Posterior vena cava (tissue), 2 donors: Measurements from ENCODE around the gene PRPF6. TPM values are rescaled to one million over a fixed set of nuclear protein-coding genes. Genes with fewer than 3 reads are reported as not detected.
A peak's percentile ranks its signal among the peaks of the same experiment; 100 is the strongest.

Experiments
- DNase-seq: peaks from one replicate; pipeline ENCODE4 v3.0.0-alpha.2; 2020; ENCODE audit warnings: low spot score
- intact Hi-C, 2 donors: fragments of 100-400 bp; cut with DNase I; formaldehyde crosslinking; loops; one replicate each; pipeline versions ENCODE4 v1.14.1 to v1.14.2; 2022 to 2023
- microRNA-seq, 2 donors: library from miRNA; unstranded; fragments of <30 nt; microRNA quantifications; one replicate each; pipeline ENCODE4 v1.2.0, GENCODE V29; 2020 to 2021; ENCODE audit warnings: borderline microRNAs expressed in 2 of 2
- total RNA-seq, 2 donors: library from RNA; stranded (reverse); fragmentation: NEBNext Ultra II Directional; extraction: Animal tissue kit (Norgen Biotek cat#: 25700); gene quantifications; one replicate each; pipeline ENCODE4 v1.2.1, GENCODE V29; 2021
- donor health status: DM: yes; HTN: yes; CAD: no.
- donor health status: DM: yes; HTN: yes; CAD: no.

The PRPF6 gene
- total RNA-seq, 2 donors from 2014 or later: 44.3 to 44.8 TPM

- intact Hi-C loops: no loop called here
- DNase-seq: no peak
Measured at GRCh38 chr20:64074184-64074789, 93.4 kb downstream of the PRPF6 start.

- DNase-seq: no peak
- intact Hi-C loops: no loop called here
Measured at GRCh38 chr20:64074963-64075362, 94.0 kb downstream of the PRPF6 start.

- intact Hi-C loops: no loop called here
- DNase-seq: no peak
Measured at GRCh38 chr20:64075556-64075955, 94.6 kb downstream of the PRPF6 start.

DNA sequence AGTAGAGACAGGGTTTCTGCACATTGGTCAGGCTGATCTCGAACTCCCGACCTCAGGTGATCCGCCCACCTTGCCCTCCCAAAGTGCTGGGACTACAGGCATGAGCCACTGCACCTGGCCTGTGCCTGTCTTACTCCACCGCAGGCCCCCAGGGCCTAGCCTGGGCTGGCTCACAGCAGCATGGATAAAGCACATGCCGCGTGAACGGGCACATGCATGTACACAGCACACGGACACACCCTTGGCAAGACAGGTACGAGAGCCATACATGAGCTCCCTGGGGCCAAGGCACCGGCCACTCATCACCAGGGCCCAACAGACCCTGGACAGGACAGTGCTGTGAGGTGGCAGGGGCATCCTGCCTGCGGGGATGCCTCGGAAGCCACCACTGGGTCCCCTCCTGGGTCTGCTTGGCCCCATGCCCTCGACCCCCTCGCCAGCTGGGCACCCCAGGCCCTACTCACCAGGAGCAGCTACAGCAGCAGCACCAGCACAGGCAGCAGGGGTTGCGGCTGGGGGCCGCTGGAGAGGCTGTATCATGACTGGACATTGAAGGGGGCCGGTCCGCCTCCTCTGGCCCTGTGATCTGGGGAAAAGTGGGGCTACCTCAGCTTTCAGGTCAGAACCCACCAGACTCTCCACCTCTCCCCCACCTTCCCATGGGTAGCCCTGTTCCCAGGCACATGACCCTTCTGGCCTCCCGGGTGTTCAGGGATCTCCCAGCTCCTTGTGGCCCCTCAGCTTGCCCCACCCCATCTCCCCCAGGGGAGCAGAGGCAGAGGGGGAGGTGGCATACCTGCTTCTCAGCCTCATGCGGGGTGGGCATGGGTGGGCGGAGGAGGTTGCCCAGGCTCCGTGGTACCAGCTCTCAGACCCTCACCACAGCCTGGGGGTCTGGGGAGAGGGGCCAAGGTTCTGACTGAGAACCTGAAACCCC is 95.4 kb downstream of the PRPF6 start:
- DNase-seq: no peak
- intact Hi-C loops: no loop called here

DNA sequence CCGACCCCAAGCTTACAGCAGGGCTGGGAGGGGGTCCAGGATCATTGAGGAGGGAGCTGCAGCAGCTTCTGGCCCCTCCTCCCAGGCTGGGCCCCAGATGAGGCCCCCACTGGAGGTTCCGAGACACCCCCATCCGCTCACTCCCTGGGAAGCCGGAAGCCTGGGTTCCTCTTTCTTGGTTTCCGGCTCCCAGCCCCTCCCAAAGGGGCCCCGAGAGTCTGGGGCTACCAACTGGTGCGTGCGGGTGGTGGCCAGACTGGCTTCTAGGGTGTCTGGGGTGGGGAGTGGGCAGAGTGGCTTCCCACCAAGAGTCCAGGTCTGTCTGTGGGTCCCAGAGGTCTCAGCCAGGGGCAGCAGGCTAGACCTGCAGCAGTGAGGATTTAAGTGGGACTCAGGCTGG is 96.2 kb downstream of the PRPF6 start:
- DNase-seq: no peak
- intact Hi-C loops: no loop called here

- intact Hi-C loops: no loop called here
- DNase-seq: no peak
Measured at GRCh38 chr20:64077541-64077875, 96.6 kb downstream of the PRPF6 start.

- DNase-seq: no peak
- intact Hi-C loops: no loop called here
Measured at GRCh38 chr20:64077876-64078551, 97.1 kb downstream of the PRPF6 start.

DNA sequence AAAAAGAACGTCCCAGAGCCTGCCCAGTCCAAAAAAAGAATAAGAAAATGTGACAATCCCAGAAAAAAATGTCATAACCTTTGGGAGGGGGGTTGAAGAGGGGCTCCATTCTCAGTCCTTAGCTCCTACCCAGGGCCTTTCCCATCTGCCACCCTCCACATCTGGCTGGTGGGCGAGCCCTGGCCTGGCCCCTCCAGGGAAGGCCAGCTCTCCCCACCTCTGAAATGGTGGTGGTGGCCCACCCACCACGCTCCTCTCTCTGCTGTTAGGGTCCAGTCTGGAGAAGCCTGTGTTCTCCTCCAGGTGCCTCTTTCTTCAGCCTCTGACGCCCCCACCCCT is 98.0 kb downstream of the PRPF6 start:
- no peak for DNase-seq
- intact Hi-C loops: no loop called here

DNA sequence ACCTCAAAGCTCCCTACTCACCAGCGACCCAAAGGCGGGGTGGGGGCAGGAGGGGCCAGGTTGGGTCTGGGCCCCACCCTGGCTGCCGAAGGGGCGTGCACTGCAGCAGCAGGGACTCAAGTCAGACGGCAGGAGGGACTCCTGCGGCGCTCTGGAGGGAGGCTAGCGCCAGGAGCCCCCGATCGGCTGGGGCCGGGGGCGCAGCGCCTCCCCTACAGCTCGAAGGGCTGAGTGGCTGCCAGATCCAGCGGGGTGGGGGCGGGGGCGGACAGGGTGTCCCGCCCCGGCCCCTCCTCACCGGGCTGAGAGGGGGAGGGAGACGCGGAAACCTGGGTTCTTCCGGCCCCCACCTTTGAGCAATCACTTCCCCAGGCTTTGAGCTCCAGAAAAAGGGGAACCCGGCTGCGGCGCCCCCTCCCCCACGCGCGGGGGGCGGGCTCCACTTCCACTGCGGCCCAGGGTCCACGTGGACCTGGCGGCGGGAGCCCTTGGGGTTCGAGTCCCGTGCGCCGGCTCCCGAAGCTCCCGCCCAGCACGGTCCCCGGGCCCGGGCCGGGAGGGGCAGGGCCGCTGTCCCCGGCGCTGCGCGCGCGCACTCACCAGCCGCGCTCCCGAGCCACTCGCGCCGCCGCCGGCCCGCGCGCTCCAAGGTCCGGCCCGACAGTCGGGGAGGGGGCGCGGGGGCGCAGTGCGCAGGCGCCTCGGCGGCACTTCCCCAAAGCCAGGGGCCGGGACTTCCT is 98.5 kb downstream of the PRPF6 start, which contains the start of gene RGS19:
Gene RGS19, minus strand, starts transcription at position 246 of the 740 bp plus-strand sequence. CDS start 2,632 bp downstream, outside the sequence.
- DNase-seq: peak; percentile 95
- intact Hi-C loops: no loop called here

GRCh38 chr20:64080013-64080812 is 99.3 kb downstream of the PRPF6 start, which contains the start of gene OPRL1:
TSS of gene OPRL1 (plus strand) at chr20:64080082. CDS start at chr20:64092721, 12,639 bp downstream.
- intact Hi-C loops: no loop called here

DNA sequence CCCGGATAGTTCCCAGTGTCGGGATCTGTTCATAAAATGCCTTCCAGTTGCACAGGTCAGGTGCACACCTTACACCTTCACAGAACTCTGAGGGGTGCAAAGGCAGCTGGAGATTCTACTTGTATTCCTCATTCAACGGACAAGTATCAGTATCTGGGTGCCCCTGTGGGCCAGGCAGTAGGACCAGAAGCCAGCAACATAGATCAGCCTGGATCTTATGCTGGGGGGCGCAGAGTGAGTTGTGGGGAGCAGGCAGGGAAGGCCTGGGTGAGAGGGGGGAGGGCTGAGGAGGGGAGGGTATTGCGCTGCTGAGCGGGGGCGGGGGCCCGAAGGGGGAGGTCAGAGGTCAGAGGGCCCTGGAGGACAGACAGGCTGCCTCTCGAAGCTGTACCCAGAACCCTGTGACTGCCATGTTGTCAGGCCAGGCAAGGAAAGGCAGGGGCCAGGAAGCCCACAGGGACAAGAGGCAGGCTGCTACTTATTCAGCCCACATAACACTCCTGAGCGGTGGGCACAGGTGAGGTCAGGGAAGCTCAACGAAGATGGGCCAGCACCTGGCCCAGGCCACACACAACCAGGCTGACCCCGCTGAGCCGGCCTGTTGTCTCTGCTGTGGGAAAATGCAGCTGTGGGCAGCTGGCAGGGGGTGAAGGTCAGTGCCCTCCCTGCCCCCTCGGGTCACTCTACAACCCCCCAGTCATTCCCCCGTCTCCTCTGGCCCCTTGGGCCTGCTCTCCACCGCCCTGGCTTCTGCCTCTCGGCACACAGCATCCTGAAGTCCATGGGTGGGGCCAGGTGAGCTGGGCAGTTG is 100.1 kb downstream of the PRPF6 start:
- no peak for DNase-seq
- intact Hi-C loops: no loop called here

More at GRCh38 chr20:64080013-64080812, 99.3 kb downstream of the PRPF6 start, which contains the start of gene OPRL1:
- no peak for DNase-seq

- intact Hi-C loops: no loop called here
- DNase-seq: no peak
Measured at GRCh38 chr20:64081624-64081964, 100.7 kb downstream of the PRPF6 start.

- intact Hi-C loops: no loop called here
- no peak for DNase-seq
Measured at GRCh38 chr20:64082126-64082731, 101.3 kb downstream of the PRPF6 start.

Small RNA genes within 50 kb of the gene (microRNA-seq; reads per million reads assigned to microRNA genes)
- gene MIR1914: 0 reads per million in 2 donors
- 0 reads per million in 2 donors for gene MIR647
- 0 to 0.97 reads per million in 2 donors for gene MIR6813

Other genes with a start within 250 kb of the PRPF6 start
- 1 to 10 TPM; 4.2 to 4.9 TPM for gene LIME1, start 244.5 kb upstream of the PRPF6 start, total RNA-seq
- 100 to 1,000 TPM in 1 of 2 donors, 10 to 100 TPM in 1; 54.0 to 112 TPM for gene SLC2A4RG, start 241.4 kb upstream of the PRPF6 start, total RNA-seq
- gene ZBTB46, start 149.9 kb upstream of the PRPF6 start, total RNA-seq: 10 to 100 TPM in 1 of 2 donors, 1 to 10 TPM in 1; 6.8 to 11.9 TPM
- gene ABHD16B, start 119.6 kb upstream of the PRPF6 start, total RNA-seq: not detected
- gene TPD52L2, start 115.9 kb upstream of the PRPF6 start, total RNA-seq: 100 to 1,000 TPM; 113 to 132 TPM
- gene DNAJC5, start 86.0 kb upstream of the PRPF6 start, total RNA-seq: 10 to 100 TPM; 31.1 to 31.7 TPM
- gene UCKL1, start 24.7 kb upstream of the PRPF6 start, total RNA-seq: 10 to 100 TPM; 20.8 to 22.0 TPM
- gene ZNF512B, start 11.2 kb upstream of the PRPF6 start, total RNA-seq: 10 to 100 TPM in 1 of 2 donors, 1 to 10 TPM in 1; 9.4 to 11.2 TPM
- 1 to 10 TPM; 1.1 to 1.5 TPM for gene SAMD10, start 1.5 kb upstream of the PRPF6 start, total RNA-seq
- gene C20orf204, start 55.0 kb downstream of the PRPF6 start, total RNA-seq: under 1 TPM; 0.76 to 0.83 TPM
- 10 to 100 TPM; 40.8 to 47.6 TPM for gene SOX18, start 68.5 kb downstream of the PRPF6 start, total RNA-seq
- 10 to 100 TPM; 39.5 to 41.3 TPM for gene TCEA2, start 82.1 kb downstream of the PRPF6 start, total RNA-seq
- gene RGS19, start 98.4 kb downstream of the PRPF6 start, total RNA-seq: 10 to 100 TPM; 18.0 to 19.1 TPM
- 1 to 10 TPM in 1 of 2 donors, under 1 TPM in 1; 0.76 to 1.4 TPM for gene OPRL1, start 99.0 kb downstream of the PRPF6 start, total RNA-seq
- gene LKAAEAR1, start 103.3 kb downstream of the PRPF6 start, total RNA-seq: not detected
- gene NPBWR2, start 126.4 kb downstream of the PRPF6 start, total RNA-seq: not detected
- gene MYT1, start 183.3 kb downstream of the PRPF6 start, total RNA-seq: not detected